Neural cell (in vitro differentiated cells): ENCODE measurements around the gene PTGES. TPM values are rescaled to one million over a fixed set of nuclear protein-coding genes. Genes with fewer than 3 reads are reported as not detected.
A peak's percentile ranks its signal among the peaks of the same experiment; 100 is the strongest.

Experiments used
- H2AFZ ChIP-seq: fragments of 200-600, 300-800 bp; sonication (generic), shearing (Covaris generic); 2 replicates; pipeline ENCODE4 v1.6.0; 2014; ENCODE audit warnings: low read depth, mild to moderate bottlenecking, antibody characterized with exemption, low read length, moderate library complexity
- H3F3A ChIP-seq: fragments of 200-600 bp; shearing (Covaris generic); 2 replicates; pipeline ENCODE4 v1.6.1; 2016; ENCODE audit warnings: mild to moderate bottlenecking, moderate library complexity, mixed read lengths, antibody characterized with exemption, low read length; ENCODE audit not compliant: insufficient read depth, poor library complexity, severe bottlenecking
- H3K27ac ChIP-seq: fragments of 200-600, 300-800 bp; sonication (generic), shearing (Covaris generic); 2 replicates; pipeline ENCODE4 v1.5.1; 2014; ENCODE audit warnings: mild to moderate bottlenecking, low read length, moderate library complexity
- H3K27me3 ChIP-seq: fragments of 300-800, 200-600 bp; sonication (generic), shearing (Covaris generic); 2 replicates; pipeline ENCODE4 v1.6.0; 2014; ENCODE audit warnings: mild to moderate bottlenecking, low read depth, low read length, moderate library complexity; ENCODE audit not compliant: insufficient read depth
- H3K36me3 ChIP-seq: fragments of 300-800, 200-600 bp; sonication (generic), shearing (Covaris generic); 2 replicates; pipeline ENCODE4 v1.5.1; 2014; ENCODE audit warnings: mild to moderate bottlenecking, antibody characterized with exemption, low read length, moderate library complexity; ENCODE audit not compliant: insufficient read depth
- H3K4me2 ChIP-seq: fragments of 300-800, 200-600 bp; sonication (generic), shearing (Covaris generic); 2 replicates; pipeline ENCODE4 v1.6.0; 2014; ENCODE audit warnings: mild to moderate bottlenecking, low read length
- H3K4me3 ChIP-seq: fragments of 300-800, 200-600 bp; sonication (generic), shearing (Covaris generic); 2 replicates; pipeline ENCODE4 v1.5.1; 2014; ENCODE audit warnings: mild to moderate bottlenecking, low read length, moderate library complexity
- H3K79me2 ChIP-seq: fragments of 200-600 bp; shearing (Covaris generic); replicated peaks from 2 replicates; pipeline ENCODE4 v1.6.0; 2014; ENCODE audit warnings: mild to moderate bottlenecking, low read length, moderate library complexity; ENCODE audit not compliant: insufficient read depth
- H3K9ac ChIP-seq: fragments of 300-800, 200-600 bp; sonication (generic), shearing (Covaris generic); 2 replicates; pipeline ENCODE4 v1.6.1; 2016; ENCODE audit warnings: mild to moderate bottlenecking, low read length, mixed read lengths
- H3K9me2 ChIP-seq: fragments of 200-600 bp; shearing (Covaris generic); 2 replicates; pipeline ENCODE4 v1.6.1; 2016; ENCODE audit warnings: mild to moderate bottlenecking, low read length, mixed read lengths; ENCODE audit not compliant: insufficient read depth
- H3K9me3 ChIP-seq: fragments of 200-600, 300-800 bp; sonication (generic), shearing (Covaris generic); 2 replicates; pipeline ENCODE4 v1.6.1; 2016; ENCODE audit warnings: mild to moderate bottlenecking, mixed run types, low read length, moderate library complexity, mixed read lengths
- H4K20me1 ChIP-seq: fragments of 200-600 bp; shearing (Covaris generic); 2 replicates; pipeline ENCODE4 v1.6.1; 2016; ENCODE audit warnings: mild to moderate bottlenecking, mixed run types; ENCODE audit not compliant: insufficient read depth
- CTCF ChIP-seq: fragments of 450-650 bp; IDR thresholded peaks from 2 replicates; pipeline ENCODE4 v1.5.1; 2014; ENCODE audit warnings: antibody characterized with exemption, mild to moderate bottlenecking, moderate library complexity; ENCODE audit not compliant: poor library complexity, severe bottlenecking
- EP300 ChIP-seq: fragments of 450-650 bp; conservative IDR thresholded peaks from 2 replicates; pipeline ENCODE4 v1.6.1; 2014; ENCODE audit warnings: antibody characterized with exemption, mild to moderate bottlenecking, moderate library complexity; ENCODE audit not compliant: poor library complexity, severe bottlenecking
- EZH2 ChIP-seq: fragments of 200-600, 300-800 bp; shearing (Covaris generic), sonication (generic); IDR thresholded peaks from 2 replicates; pipeline ENCODE4 v1.6.1; 2014; ENCODE audit warnings: antibody characterized with exemption, low read length, borderline replicate concordance, mild to moderate bottlenecking; ENCODE audit not compliant: insufficient read depth, poor library complexity, severe bottlenecking
- MXI1 ChIP-seq: fragments of 450-650 bp; conservative IDR thresholded peaks from 2 replicates; pipeline ENCODE4 v1.6.1; 2014; ENCODE audit warnings: antibody characterized with exemption, mild to moderate bottlenecking; ENCODE audit not compliant: poor library complexity, severe bottlenecking
- POLR2AphosphoS5 ChIP-seq: IDR thresholded peaks from 2 replicates; pipeline ENCODE4 v1.6.1; 2012
- RAD21 ChIP-seq: fragments of 450-650 bp; conservative IDR thresholded peaks from 2 replicates; pipeline ENCODE4 v1.6.1; 2014; ENCODE audit warnings: antibody characterized with exemption, mild to moderate bottlenecking, moderate library complexity
- REST ChIP-seq: IDR thresholded peaks from 2 replicates; pipeline ENCODE4 v1.6.1; 2012; ENCODE audit warnings: borderline replicate concordance
- SMC3 ChIP-seq: fragments of 450-650 bp; conservative IDR thresholded peaks from 2 replicates; pipeline ENCODE4 v1.6.1; 2014; ENCODE audit warnings: antibody characterized with exemption, mild to moderate bottlenecking, moderate library complexity; ENCODE audit not compliant: poor library complexity
- TAF1 ChIP-seq: IDR thresholded peaks from 2 replicates; pipeline ENCODE4 v1.6.1; 2012; ENCODE audit warnings: low read depth
- polyA plus RNA-seq: library from polyadenylated mRNA; depleted of rRNA; stranded (reverse); fragments of >200 nt; gene quantifications from 2 replicates; pipeline ENCODE4 v1.2.3, GENCODE V29; 2014

The PTGES gene
- polyA plus RNA-seq, 1 donor from 2014 or later, result 0.63 TPM

- no peak for TF ChIP-seq POLR2AphosphoS5
- TF ChIP-seq EP300, result no peak
- TF ChIP-seq RAD21, result no peak
- TF ChIP-seq TAF1, result no peak
- no peak for TF ChIP-seq CTCF
- TF ChIP-seq EZH2, result no peak
- TF ChIP-seq REST, result no peak
- no peak for TF ChIP-seq SMC3
- no peak for TF ChIP-seq MXI1
- Histone ChIP-seq H4K20me1 (no peaks in the 10 kb centered on the region), H3F3A (no peaks in the 10 kb centered on the region), H3K27me3 (peaks cover 31% of the 10 kb centered on the region), H3K79me2 (no peaks in the 10 kb centered on the region), H3K36me3 (no peaks in the 10 kb centered on the region), H3K9ac (peak overlapping the region; percentile 41), H3K27ac (no peak overlapping the region), H3K9me3 (no peaks in the 10 kb centered on the region), H2AFZ (no peak overlapping the region), H3K9me2 (no peaks in the 10 kb centered on the region), H3K4me2 (no peak overlapping the region), H3K4me3 (peak overlapping the region; percentile 60)
Measured at GRCh38 chr9:129697656-129698253, 55.1 kb downstream of the PTGES start.

- TF ChIP-seq RAD21 (no peak), MXI1 (no peak), REST (no peak), SMC3 (no peak), EZH2 (no peak), POLR2AphosphoS5 (no peak)
- no peaks in the 10 kb centered on the region for H3K9me2 ChIP-seq
- peak overlapping the region; percentile 41 for H3K9ac ChIP-seq
- H4K20me1 ChIP-seq, result no peaks in the 10 kb centered on the region
- H3K79me2 ChIP-seq, result no peaks in the 10 kb centered on the region
- H2AFZ ChIP-seq, result no peak overlapping the region
- H3K4me2 ChIP-seq, result no peak overlapping the region
- peaks cover 31% of the 10 kb centered on the region for H3K27me3 ChIP-seq
- H3F3A ChIP-seq, result no peaks in the 10 kb centered on the region
- H3K27ac ChIP-seq, result no peak overlapping the region
- H3K36me3 ChIP-seq, result no peaks in the 10 kb centered on the region
- H3K9me3 ChIP-seq, result no peaks in the 10 kb centered on the region
- H3K4me3 ChIP-seq, result peak overlapping the region; percentile 60
Measured at GRCh38 chr9:129696944-129697655, 55.7 kb downstream of the PTGES start.
